ENCODE measurements around the gene CPVL.

DNA sequence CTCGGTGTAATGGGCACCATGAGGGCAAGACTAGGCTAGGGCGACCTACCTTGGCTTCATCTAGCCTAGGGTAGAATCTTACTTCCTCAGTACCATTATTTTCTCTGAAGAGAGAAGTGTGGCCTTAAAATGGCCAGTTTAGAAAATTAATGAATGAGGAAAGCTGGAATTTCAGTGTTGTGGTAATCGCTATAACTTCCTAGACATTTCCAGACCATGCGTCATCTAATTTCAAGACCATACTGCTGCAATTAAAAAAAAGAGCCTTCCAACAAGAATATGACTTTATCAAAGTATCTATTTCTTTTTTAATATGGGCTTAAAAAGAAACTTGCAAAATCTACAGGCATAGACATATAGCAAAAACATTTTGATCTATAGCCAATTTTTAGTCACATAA is 68.5 kb downstream of the CPVL start:
- no peak for TF ChIP-seq POLR2A (IDR thresholded peaks at IDR 0.05)
- TF ChIP-seq, protein P1, sequence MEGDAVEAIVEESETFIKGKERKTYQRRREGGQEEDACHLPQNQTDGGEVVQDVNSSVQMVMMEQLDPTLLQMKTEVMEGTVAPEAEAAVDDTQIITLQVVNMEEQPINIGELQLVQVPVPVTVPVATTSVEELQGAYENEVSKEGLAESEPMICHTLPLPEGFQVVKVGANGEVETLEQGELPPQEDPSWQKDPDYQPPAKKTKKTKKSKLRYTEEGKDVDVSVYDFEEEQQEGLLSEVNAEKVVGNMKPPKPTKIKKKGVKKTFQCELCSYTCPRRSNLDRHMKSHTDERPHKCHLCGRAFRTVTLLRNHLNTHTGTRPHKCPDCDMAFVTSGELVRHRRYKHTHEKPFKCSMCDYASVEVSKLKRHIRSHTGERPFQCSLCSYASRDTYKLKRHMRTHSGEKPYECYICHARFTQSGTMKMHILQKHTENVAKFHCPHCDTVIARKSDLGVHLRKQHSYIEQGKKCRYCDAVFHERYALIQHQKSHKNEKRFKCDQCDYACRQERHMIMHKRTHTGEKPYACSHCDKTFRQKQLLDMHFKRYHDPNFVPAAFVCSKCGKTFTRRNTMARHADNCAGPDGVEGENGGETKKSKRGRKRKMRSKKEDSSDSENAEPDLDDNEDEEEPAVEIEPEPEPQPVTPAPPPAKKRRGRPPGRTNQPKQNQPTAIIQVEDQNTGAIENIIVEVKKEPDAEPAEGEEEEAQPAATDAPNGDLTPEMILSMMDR (IDR thresholded peaks at IDR 0.05): no peak

Data from body of pancreas (tissue), 4 donors.